Cardiac muscle cell (in vitro differentiated cells and primary cell): Measurements from ENCODE around the gene EML6. TPM values are rescaled to one million over a fixed set of nuclear protein-coding genes. Genes with fewer than 3 reads are reported as not detected.

Source experiments
- DNase-seq, 2 donors: peaks; one replicate each; pipeline versions ENCODE4 v3.0.0 to v3.0.0-alpha.2; 2010 to 2017; ENCODE audit warnings: low read depth in 1 of 2, low spot score in 1 of 2
- H3K27ac ChIP-seq: fragments of 200-600 bp; sonication (generic); 2 replicates; pipeline ENCODE4 v1.5.1; 2016
- H3K27me3 ChIP-seq: fragments of 200-600 bp; sonication (generic); 2 replicates; pipeline ENCODE4 v1.6.0; 2016; ENCODE audit warnings: control low read depth
- H3K36me3 ChIP-seq: fragments of 200-600 bp; sonication (generic); 2 replicates; pipeline ENCODE4 v1.5.1; 2016; ENCODE audit warnings: control low read depth
- H3K4me1 ChIP-seq: fragments of 200-600 bp; sonication (generic); 2 replicates; pipeline ENCODE4 v1.8.1; 2017; ENCODE audit warnings: low read depth, mild to moderate bottlenecking, mixed run types
- H3K4me3 ChIP-seq: fragments of 200-600 bp; sonication (generic); 2 replicates; pipeline ENCODE4 v1.5.1; 2016; ENCODE audit warnings: mild to moderate bottlenecking
- H3K9me3 ChIP-seq: fragments of 200-600 bp; sonication (generic); 2 replicates; pipeline ENCODE4 v1.5.1; 2017; ENCODE audit warnings: low read depth, mild to moderate bottlenecking, control low read depth
- polyA plus RNA-seq: library from polyadenylated mRNA; unstranded; fragments of >200 nt; fragmentation: Nextera tagmentation; extraction: Ambion mirVana; gene quantifications from 2 replicates; pipeline ENCODE4 v1.2.1, GENCODE V29; 2016
- total RNA-seq: library from RNA; depleted of rRNA; stranded (reverse); fragments of >200 nt; gene quantifications from 2 replicates; pipeline ENCODE4 v1.2.3, GENCODE V29; 2016
- TF ChIP-seq, protein P1 (sequence below): IDR thresholded peaks from 2 replicates; pipeline ENCODE4 v1.5.1; 2012; ENCODE audit warnings: low read depth, mild to moderate bottlenecking, low read length

EML6 gene
- total and polyA plus RNA-seq, 2 experiments from 2014 or later: 0.89 to 1.3 TPM

- Histone ChIP-seq H3K4me3 (no peak overlapping the region), H3K4me1 (no peaks in the 10 kb centered on the region), H3K27ac (no peak overlapping the region), H3K36me3 (no peaks in the 10 kb centered on the region), H3K9me3 (no peaks in the 10 kb centered on the region), H3K27me3 (no peaks in the 10 kb centered on the region)
- peak in 1 of 2 donors; percentile 38 for DNase-seq
- TF ChIP-seq, protein P1, sequence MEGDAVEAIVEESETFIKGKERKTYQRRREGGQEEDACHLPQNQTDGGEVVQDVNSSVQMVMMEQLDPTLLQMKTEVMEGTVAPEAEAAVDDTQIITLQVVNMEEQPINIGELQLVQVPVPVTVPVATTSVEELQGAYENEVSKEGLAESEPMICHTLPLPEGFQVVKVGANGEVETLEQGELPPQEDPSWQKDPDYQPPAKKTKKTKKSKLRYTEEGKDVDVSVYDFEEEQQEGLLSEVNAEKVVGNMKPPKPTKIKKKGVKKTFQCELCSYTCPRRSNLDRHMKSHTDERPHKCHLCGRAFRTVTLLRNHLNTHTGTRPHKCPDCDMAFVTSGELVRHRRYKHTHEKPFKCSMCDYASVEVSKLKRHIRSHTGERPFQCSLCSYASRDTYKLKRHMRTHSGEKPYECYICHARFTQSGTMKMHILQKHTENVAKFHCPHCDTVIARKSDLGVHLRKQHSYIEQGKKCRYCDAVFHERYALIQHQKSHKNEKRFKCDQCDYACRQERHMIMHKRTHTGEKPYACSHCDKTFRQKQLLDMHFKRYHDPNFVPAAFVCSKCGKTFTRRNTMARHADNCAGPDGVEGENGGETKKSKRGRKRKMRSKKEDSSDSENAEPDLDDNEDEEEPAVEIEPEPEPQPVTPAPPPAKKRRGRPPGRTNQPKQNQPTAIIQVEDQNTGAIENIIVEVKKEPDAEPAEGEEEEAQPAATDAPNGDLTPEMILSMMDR: no peak
Measured at GRCh38 chr2:54858021-54858681, 134.7 kb downstream of the EML6 start.

DNA sequence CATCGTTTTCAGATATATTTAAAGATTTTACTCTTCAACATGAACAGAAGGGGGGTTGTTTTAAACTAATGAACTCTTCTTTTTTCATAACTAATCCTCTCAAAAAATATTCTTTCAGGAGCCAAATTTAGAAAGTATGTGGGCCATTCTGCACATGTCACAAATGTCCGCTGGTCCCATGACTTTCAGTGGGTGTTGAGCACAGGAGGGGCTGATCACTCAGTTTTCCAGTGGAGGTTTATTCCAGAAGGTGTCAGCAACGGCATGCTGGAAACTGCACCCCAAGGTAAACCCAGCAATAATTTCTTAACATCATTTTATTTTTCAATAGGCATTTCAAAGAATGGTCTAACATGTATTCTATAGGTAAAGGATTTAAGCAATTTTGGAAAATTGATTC lies 136.0 kb downstream of the EML6 start:
- Histone ChIP-seq H3K36me3 (no peaks in the 10 kb centered on the region), H3K27ac (no peak overlapping the region), H3K4me3 (no peak overlapping the region), H3K27me3 (no peaks in the 10 kb centered on the region), H3K9me3 (no peaks in the 10 kb centered on the region), H3K4me1 (no peaks in the 10 kb centered on the region)
- DNase-seq: no peak
- TF ChIP-seq, protein P1: no peak

DNA sequence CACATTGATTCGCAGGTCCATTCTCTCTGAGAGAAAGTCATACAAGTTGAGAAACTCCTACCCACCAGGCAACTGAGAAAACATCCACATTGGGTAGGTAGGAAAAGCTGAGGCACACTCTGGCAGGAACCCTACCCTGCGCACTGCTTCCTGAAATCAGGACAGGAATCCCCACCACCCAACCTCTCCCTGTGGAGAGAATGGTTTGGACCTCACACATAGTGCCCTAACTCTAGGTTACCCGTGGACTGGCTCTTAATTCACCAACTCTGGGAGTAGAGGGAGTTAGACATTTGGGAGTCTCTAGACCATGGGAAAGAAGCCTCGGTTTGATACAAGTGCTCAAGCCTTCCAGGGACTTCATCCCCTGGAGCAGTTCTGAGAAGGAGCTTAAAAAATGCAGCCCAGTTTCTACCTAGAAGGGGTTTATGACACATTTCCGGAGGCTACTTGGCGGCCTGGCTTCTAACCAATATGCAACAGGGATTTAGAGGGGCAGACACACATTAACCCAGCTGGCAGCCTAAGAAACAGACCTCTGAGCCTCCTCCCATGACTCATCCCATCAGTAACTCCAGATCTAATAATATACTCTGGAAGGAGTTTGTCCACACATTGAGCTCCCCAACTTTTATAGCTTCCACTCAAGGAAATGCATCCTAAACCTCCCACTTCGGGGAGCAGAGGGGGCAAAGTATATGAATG lies 136.7 kb downstream of the EML6 start:
- TF ChIP-seq, protein P1: no peak
- Histone ChIP-seq H3K9me3 (no peaks in the 10 kb centered on the region), H3K27me3 (no peaks in the 10 kb centered on the region), H3K4me1 (no peaks in the 10 kb centered on the region), H3K27ac (no peak overlapping the region), H3K4me3 (no peak overlapping the region), H3K36me3 (no peaks in the 10 kb centered on the region)
- peak in 1 of 2 donors; percentile 64 for DNase-seq

DNA sequence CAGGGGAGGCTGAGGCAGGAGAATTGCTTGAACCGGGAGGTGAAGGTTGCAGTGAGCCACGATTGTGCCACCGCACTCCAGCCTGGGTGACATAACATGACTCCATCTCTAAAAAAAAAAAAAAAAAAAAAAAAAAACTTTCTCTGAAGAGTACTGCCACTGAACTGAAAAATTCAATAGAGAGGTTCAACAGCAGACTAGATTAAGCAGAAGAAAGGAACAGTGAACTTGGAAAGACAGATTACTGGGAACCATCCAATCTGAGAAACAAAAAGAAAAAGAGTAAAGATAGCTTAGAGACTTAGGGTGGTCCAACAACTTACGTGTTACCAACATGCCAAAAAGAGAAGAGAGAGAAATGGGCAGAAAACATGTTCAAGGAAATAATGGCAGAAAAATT lies 138.8 kb downstream of the EML6 start:
- TF ChIP-seq, protein P1: no peak
- Histone ChIP-seq H3K36me3 (no peaks in the 10 kb centered on the region), H3K9me3 (no peaks in the 10 kb centered on the region), H3K27ac (no peak overlapping the region), H3K27me3 (no peaks in the 10 kb centered on the region), H3K4me1 (no peaks in the 10 kb centered on the region), H3K4me3 (no peak overlapping the region)
- no peak for DNase-seq

DNA sequence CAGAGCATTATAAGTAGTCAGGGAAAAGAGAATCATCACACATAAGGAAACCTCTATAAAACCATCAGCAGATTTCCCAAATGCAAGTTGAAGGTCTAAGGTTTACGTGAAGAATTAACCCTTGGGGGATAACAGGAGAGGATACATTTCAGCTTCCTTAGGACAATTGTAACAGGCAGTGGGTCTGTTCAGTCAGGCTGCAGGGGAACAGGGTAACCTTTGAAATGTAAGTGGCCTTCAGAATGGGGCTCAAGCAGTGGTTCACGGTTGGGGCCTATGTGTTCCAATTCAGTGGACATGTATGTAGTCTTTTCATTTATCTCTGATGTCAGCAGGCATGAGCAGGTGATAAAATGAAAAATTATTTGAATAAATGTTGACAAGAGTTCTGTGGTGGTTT lies 139.3 kb downstream of the EML6 start:
- TF ChIP-seq, protein P1: no peak
- H3K4me3 ChIP-seq: no peak overlapping the region
- H3K27ac ChIP-seq: no peak overlapping the region
- H3K9me3 ChIP-seq: no peaks in the 10 kb centered on the region
- no peak for DNase-seq
- no peaks in the 10 kb centered on the region for H3K36me3 ChIP-seq
- H3K4me1 ChIP-seq: no peaks in the 10 kb centered on the region
- H3K27me3 ChIP-seq: no peaks in the 10 kb centered on the region
